Measurements from ENCODE around the gene TRAPPC10. TPM values are rescaled to one million over a fixed set of nuclear protein-coding genes. Genes with fewer than 3 reads are reported as not detected.
"Not testable (repeated sequence)": the region's sequence is repeated elsewhere in the genome, so short reads cannot be mapped to it uniquely, and the experiment has no call there.

The TRAPPC10 gene
- total RNA-seq, 1 experiment from 2014 or later = 37.6 TPM

DNA sequence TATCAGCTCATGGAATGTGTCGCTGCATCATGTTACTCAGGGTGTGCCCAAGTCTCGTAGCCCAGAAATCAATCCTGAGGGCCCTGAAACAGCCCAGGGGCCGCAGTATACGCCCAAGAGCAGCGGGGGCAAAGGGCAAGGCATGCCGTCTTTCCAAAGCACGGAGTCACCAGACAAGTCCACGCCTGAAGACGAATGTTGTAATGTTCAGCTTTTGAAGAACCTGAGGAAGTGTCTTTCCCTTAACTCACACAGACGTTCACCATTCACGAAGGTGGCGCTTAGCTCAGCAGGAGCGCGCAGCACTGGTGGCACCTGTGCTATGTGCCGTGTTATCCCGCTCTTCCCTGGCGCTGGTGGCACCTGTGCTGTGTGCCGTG, 76.3 kb downstream of the TRAPPC10 start:
- DNase-seq (ENCODE audit: low read depth) = no peak

GRCh38 chr21:44089001-44089911, 77.1 kb downstream of the TRAPPC10 start:
- no peak for DNase-seq (ENCODE audit: low read depth)

DNA sequence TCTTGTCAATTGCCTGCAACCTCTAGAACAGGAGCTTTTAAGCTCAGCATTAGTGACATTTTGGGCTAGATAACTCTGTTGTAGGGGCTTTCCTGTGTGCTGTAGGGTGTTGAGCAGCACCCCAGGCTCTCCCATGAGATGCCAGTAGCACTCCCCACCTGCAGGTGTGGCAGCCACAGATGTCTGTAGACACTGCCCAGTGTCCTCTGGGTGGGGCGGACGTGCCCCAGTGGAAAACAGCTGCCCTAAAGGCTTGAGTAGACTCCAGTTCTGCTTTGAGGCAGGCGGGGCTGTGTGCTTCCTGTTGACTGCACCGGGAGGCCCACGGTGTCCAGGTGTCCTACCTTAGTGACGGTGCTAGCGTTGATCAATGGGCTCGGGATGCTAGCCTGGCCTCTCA, 78.2 kb downstream of the TRAPPC10 start:
- no peak for DNase-seq (ENCODE audit: low read depth)

DNA sequence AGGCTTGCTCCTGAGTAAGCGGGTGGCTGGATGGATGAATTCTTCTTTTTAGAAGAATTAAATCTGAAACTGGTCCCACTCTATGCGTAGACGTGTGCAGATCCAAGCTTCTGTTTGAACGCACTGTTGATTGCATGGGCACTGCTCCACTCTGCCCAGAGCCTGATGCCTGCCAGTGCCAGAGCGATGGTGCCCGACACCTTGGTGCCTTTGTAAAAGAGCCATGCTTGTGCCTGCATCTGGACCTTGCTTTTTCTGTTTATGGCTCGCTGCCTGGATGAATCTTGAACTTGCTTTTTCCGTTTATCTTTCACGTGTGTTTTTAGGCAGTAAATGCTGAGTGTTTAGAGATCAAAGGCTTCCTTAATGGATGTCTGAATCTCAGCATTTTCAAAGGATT, 80.1 kb downstream of the TRAPPC10 start:
- DNase-seq (ENCODE audit: low read depth) = no peak

GRCh38 chr21:44093761-44094160, 81.7 kb downstream of the TRAPPC10 start:
- no peak for DNase-seq (ENCODE audit: low read depth)

- DNase-seq (ENCODE audit: low read depth) = no peak
Measured at GRCh38 chr21:44094832-44095231, 82.7 kb downstream of the TRAPPC10 start.

GRCh38 chr21:44098507-44098906, 86.4 kb downstream of the TRAPPC10 start:
- DNase-seq (ENCODE audit: low read depth) = not testable (repeated sequence)

- DNase-seq (ENCODE audit: low read depth) = not testable (repeated sequence)
Measured at GRCh38 chr21:44098964-44099363, 86.9 kb downstream of the TRAPPC10 start.

GRCh38 chr21:44107026-44107501, 95.0 kb downstream of the TRAPPC10 start, which contains the start of gene PWP2:
PWP2 (plus strand) TSS chr21:44107399; CDS start chr21:44107417, 18 bp downstream.
- not testable (repeated sequence) for DNase-seq (ENCODE audit: low read depth)

- DNase-seq (ENCODE audit: low read depth) = not testable (repeated sequence)
Measured at GRCh38 chr21:44107589-44107988, 95.5 kb downstream of the TRAPPC10 start.

DNA sequence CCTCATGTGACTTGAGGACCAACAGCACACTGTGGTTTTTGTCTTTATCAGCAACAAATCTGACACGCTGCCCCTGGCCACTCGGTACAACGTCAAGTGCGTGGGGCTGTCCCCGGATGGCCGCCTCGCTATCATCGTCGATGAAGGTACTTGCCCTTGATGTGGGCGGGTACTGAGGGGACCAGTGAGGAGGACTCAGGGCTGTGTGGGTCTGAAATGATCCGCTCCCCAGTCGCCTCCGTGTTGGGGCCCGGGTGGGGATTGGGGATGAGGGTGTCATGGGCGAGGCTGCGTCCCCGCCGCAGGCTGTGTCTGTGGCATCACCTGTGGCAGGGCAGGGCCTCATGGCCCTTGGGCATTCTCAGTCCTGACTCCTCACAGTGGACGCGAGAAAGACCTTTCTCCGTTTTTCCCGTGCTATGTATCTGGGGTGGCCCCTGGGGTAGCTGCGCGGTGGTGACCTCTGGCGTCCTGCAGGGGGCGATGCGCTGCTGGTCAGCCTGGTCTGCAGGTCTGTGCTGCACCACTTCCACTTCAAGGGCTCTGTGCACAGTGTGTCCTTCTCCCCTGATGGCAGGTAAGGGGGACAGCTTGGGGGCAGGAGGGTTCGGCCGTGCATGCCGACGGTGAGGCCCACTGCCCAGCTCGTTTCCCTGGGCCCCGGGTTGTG, 101.7 kb downstream of the TRAPPC10 start:
- not testable (repeated sequence) for DNase-seq (ENCODE audit: low read depth)

- not testable (repeated sequence) for DNase-seq (ENCODE audit: low read depth)
Measured at GRCh38 chr21:44122131-44122530, 110.0 kb downstream of the TRAPPC10 start.

- DNase-seq (ENCODE audit: low read depth) = not testable (repeated sequence)
Measured at GRCh38 chr21:44127827-44128226, 115.7 kb downstream of the TRAPPC10 start.

GRCh38 chr21:44133715-44134057, 121.6 kb downstream of the TRAPPC10 start:
- DNase-seq (ENCODE audit: low read depth) = not testable (repeated sequence)

GRCh38 chr21:44134732-44135131, 122.6 kb downstream of the TRAPPC10 start:
- DNase-seq (ENCODE audit: low read depth) = not testable (repeated sequence)

DNA sequence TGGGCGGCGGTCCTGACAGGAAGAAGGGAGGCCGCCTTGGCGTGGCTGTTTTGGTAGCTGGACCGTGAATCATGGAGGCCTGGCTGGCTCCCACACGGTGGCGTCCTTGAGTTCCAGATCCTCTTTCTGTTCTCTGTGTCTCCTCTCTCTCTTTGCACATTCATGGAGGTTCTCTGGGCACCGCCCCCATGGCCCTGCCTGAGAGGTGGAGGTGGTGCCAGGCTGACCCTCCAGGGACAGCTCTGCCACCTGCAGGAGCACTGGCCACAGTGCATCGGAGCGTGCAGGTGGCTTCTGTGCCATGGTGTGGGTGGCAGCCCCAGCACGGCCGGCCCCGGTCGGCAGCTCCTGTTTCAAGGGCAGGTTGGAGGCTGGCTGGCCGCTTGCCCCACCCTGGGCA, 125.9 kb downstream of the TRAPPC10 start:
- not testable (repeated sequence) for DNase-seq (ENCODE audit: low read depth)

- not testable (repeated sequence) for DNase-seq (ENCODE audit: low read depth)
Measured at GRCh38 chr21:44139787-44140551, 127.9 kb downstream of the TRAPPC10 start.

GRCh38 chr21:44140552-44140932, 128.4 kb downstream of the TRAPPC10 start:
- DNase-seq (ENCODE audit: low read depth) = not testable (repeated sequence)

DNA sequence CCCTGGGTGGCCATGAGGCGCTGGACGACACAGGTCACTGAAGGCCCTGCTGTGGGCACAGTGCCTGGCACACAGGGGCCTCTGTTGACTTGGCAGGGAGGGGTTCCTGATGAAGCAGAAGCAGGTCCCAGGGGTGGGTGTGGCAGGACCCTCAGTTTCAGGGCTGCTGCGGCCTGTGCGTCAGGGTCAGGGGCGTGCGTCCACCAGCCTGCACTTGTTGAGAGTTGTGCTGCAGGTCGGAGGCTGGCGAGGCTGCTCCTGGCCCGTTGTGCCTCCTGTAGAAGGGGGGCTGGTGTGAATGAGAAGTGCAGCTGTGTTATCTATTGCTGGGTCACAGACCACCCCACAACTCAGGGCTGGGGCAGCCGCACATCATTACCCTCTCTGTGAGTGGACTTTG, 130.4 kb downstream of the TRAPPC10 start:
- DNase-seq (ENCODE audit: low read depth) = not testable (repeated sequence)

DNA sequence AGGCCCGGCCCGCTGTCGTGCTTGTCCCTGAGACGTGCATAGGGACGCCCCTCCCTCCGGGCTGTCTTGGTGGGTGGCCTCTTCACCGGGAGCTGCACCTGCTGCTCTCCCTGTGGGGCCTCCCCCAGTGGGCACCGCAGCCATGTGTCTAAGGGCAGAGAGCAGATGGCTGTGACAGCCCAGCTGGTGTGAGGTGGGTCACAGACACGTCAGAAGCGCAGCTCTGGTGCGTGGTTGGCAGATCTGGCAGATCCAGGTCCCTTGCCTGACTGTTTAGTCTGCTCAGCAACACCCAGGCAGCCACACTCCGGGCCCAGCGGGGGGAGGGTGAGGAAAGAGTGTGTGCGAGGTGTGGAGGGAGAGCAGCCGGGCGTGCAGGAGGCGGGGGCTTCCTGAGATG, 131.3 kb downstream of the TRAPPC10 start:
- not testable (repeated sequence) for DNase-seq (ENCODE audit: low read depth)

DNA sequence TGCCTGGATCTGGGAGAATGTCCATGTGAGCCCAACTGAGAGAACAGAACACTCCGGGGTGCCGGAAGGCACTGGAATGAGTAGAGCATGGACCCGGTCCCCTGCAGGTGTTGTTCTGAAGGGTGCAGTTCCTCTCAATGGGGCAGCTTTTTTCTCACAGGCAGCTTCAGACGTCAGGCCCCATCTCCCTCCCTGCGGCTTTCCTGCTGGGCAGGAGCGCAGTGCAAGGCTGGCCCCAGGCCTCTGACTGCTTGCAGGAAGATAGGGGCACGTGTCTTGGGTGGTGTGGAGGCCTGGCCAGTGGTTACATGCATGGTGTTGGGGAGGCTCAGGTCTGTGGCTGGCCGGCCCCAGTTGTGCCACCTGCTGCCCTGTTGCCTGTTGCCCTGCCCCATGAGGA, 131.9 kb downstream of the TRAPPC10 start:
- DNase-seq (ENCODE audit: low read depth) = not testable (repeated sequence)

All from HT1080 (cell line).